SK-N-SH treated with all-trans-retinoic acid at 6 μM for 48 hours (cell line): ENCODE measurements around the gene ADAMTS20.

Experiments used
- ARNTL ChIP-seq: fragments of 450-650 bp; formaldehyde crosslinking; IDR thresholded peaks from 2 replicates; pipeline ENCODE4 v1.5.0; 2020; ENCODE audit warnings: low read depth, mild to moderate bottlenecking, moderate library complexity, borderline replicate concordance
- RARB ChIP-seq: fragments of 250-450 bp; sonication (Bioruptor Pico); IDR thresholded peaks from 2 replicates; pipeline ENCODE4 v1.8.0; 2021; ENCODE audit warnings: mild to moderate bottlenecking, moderate library complexity
- TCF4 ChIP-seq: fragments of 250-450 bp; sonication (Bioruptor Pico); IDR thresholded peaks from 2 replicates; pipeline ENCODE4 v1.8.0; 2021; ENCODE audit warnings: mild to moderate bottlenecking, moderate library complexity, borderline replicate concordance
- ZFP3 ChIP-seq: fragments of 250-450 bp; sonication (Bioruptor Pico); IDR thresholded peaks from 2 replicates; pipeline ENCODE4 v1.5.0; 2020; ENCODE audit warnings: mild to moderate bottlenecking, moderate library complexity
- ZFP30 ChIP-seq: fragments of 450-650 bp; formaldehyde crosslinking; IDR thresholded peaks from 2 replicates; pipeline ENCODE4 v1.5.0; 2022; ENCODE audit warnings: mild to moderate bottlenecking, moderate library complexity
- TF ChIP-seq, protein P1 (sequence below): fragments of 250-450 bp; sonication (Bioruptor Pico); IDR thresholded peaks from 2 replicates; pipeline ENCODE4 v1.5.1; 2020; ENCODE audit warnings: low read depth, mild to moderate bottlenecking, moderate library complexity

GRCh38 chr12:43425361-43425760 lies 126.6 kb downstream of the ADAMTS20 start:
- TF ChIP-seq RARB (no peak), ZFP3 (CRISPR knock-in tag) (no peak), ZFP30 (CRISPR knock-in tag) (no peak), TCF4 (CRISPR knock-in tag) (no peak), ARNTL (CRISPR knock-in tag) (no peak)
- TF ChIP-seq, protein P1, sequence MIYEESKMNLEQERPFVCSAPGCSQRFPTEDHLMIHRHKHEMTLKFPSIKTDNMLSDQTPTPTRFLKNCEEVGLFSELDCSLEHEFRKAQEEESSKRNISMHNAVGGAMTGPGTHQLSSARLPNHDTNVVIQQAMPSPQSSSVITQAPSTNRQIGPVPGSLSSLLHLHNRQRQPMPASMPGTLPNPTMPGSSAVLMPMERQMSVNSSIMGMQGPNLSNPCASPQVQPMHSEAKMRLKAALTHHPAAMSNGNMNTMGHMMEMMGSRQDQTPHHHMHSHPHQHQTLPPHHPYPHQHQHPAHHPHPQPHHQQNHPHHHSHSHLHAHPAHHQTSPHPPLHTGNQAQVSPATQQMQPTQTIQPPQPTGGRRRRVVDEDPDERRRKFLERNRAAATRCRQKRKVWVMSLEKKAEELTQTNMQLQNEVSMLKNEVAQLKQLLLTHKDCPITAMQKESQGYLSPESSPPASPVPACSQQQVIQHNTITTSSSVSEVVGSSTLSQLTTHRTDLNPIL (CRISPR knock-in tag) = no peak
